HFFc6 (cell line): ENCODE results near the gene FNDC3B. TPM values are rescaled to one million over a fixed set of nuclear protein-coding genes. Genes with fewer than 3 reads are reported as not detected.

ENCODE experiments used
- DNase-seq: peaks from one replicate; pipeline ENCODE4 v3.0.0-alpha.2; 2018
- H3K27ac Mint-ChIP-seq: 2 replicates; pipeline ENCODE4 v1.8.0; 2020; ENCODE audit warnings: mild to moderate bottlenecking, mixed read lengths
- H3K27me3 Mint-ChIP-seq: 2 replicates; pipeline ENCODE4 v1.8.0; 2021; ENCODE audit warnings: mild to moderate bottlenecking, moderate library complexity, mixed read lengths; ENCODE audit not compliant: insufficient read depth
- H3K36me3 Mint-ChIP-seq: 2 replicates; pipeline ENCODE4 v1.8.0; 2021; ENCODE audit warnings: low read depth, mixed read lengths
- H3K4me1 Mint-ChIP-seq: 2 replicates; pipeline ENCODE4 v1.8.0; 2020; ENCODE audit warnings: low read depth, mixed read lengths
- H3K4me3 Mint-ChIP-seq: 2 replicates; pipeline ENCODE4 v1.8.0; 2020; ENCODE audit warnings: mild to moderate bottlenecking, moderate library complexity, mixed read lengths
- H3K9me3 Mint-ChIP-seq: 2 replicates; pipeline ENCODE4 v1.8.0; 2020; ENCODE audit warnings: mild to moderate bottlenecking, mixed read lengths
- CTCF ChIP-seq: fragments of 200-600 bp; sonication (generic); IDR thresholded peaks from 2 replicates; pipeline ENCODE4 v1.5.0; 2021; ENCODE audit warnings: antibody characterized with exemption, mild to moderate bottlenecking
- total RNA-seq, 6 experiments: library from RNA; stranded (reverse); fragmentation: NEBNext Ultra II Directional; extraction: Animal tissue kit (Norgen Biotek cat#: 25700); gene quantifications; 2 replicates in 1 of 6; 3 replicates in 5 of 6; pipeline ENCODE4 v1.2.3, GENCODE V29; 2021

FNDC3B gene
- total RNA-seq, 6 experiments from 2014 or later: 133 to 192 (median 155) TPM

- Mint-ChIP-seq H3K4me3 (no peak overlapping the region), H3K4me1 (no peaks in the 10 kb centered on the region), H3K27ac (no peak overlapping the region), H3K36me3 (no peaks in the 10 kb centered on the region), H3K9me3 (no peaks in the 10 kb centered on the region), H3K27me3 (no peaks in the 10 kb centered on the region)
- TF ChIP-seq CTCF: no peak
- DNase-seq: no peak
Observed at GRCh38 chr3:172021859-172022258, 17.5 kb upstream of the FNDC3B start.

- Mint-ChIP-seq H3K27me3 (no peaks in the 10 kb centered on the region), H3K36me3 (no peaks in the 10 kb centered on the region), H3K4me1 (no peaks in the 10 kb centered on the region), H3K9me3 (no peaks in the 10 kb centered on the region), H3K27ac (no peak overlapping the region), H3K4me3 (no peak overlapping the region)
- DNase-seq: no peak
- TF ChIP-seq CTCF: no peak
Observed at GRCh38 chr3:172023915-172024314, 15.5 kb upstream of the FNDC3B start.

GRCh38 chr3:172024679-172025078 lies 14.7 kb upstream of the FNDC3B start:
- no peaks in the 10 kb centered on the region for H3K36me3 Mint-ChIP-seq
- H3K9me3 Mint-ChIP-seq: no peaks in the 10 kb centered on the region
- no peaks in the 10 kb centered on the region for H3K27me3 Mint-ChIP-seq
- H3K4me1 Mint-ChIP-seq: no peaks in the 10 kb centered on the region
- TF ChIP-seq CTCF: no peak
- no peak overlapping the region for H3K4me3 Mint-ChIP-seq
- no peak overlapping the region for H3K27ac Mint-ChIP-seq
- no peak for DNase-seq

GRCh38 chr3:172029425-172030098 lies 9.8 kb upstream of the FNDC3B start:
- no peaks in the 10 kb centered on the region for H3K9me3 Mint-ChIP-seq
- H3K4me1 Mint-ChIP-seq: no peaks in the 10 kb centered on the region
- peaks cover 4% of the 10 kb centered on the region; the same call in 1 of the 2 replicates for H3K36me3 Mint-ChIP-seq
- no peak overlapping the region for H3K27ac Mint-ChIP-seq
- no peak for TF ChIP-seq CTCF
- no peak for DNase-seq
- H3K27me3 Mint-ChIP-seq: peaks cover 2% of the 10 kb centered on the region; the same call in 1 of the 2 replicates
- no peak overlapping the region for H3K4me3 Mint-ChIP-seq

- Mint-ChIP-seq H3K9me3 (no peaks in the 10 kb centered on the region), H3K27ac (no peak overlapping the region), H3K4me3 (no peak overlapping the region), H3K36me3 (peaks cover 4% of the 10 kb centered on the region; the same call in 1 of the 2 replicates), H3K4me1 (no peaks in the 10 kb centered on the region), H3K27me3 (peaks cover 2% of the 10 kb centered on the region; the same call in 1 of the 2 replicates)
- no peak for TF ChIP-seq CTCF
- no peak for DNase-seq
Observed at GRCh38 chr3:172030181-172030580, 9.2 kb upstream of the FNDC3B start.
